ENCODE data around the gene GALK2. TPM values are rescaled to one million over a fixed set of nuclear protein-coding genes. Genes with fewer than 3 reads are reported as not detected.
A peak's percentile ranks its signal among the peaks of the same experiment; 100 is the strongest.

The GALK2 gene
- total and polyA plus RNA-seq, 2 experiments from 2014 or later: 25.3 to 31.4 TPM

- Histone ChIP-seq H3K27me3 (no peaks in the 10 kb centered on the region), H3K36me3 (replicated peaks; ENCODE audit: insufficient read depth, low read depth) (no peaks in the 10 kb centered on the region), H3K79me2 (peaks cover 16% of the 10 kb centered on the region), H3K4me3 (no peak overlapping the region), H3K9me2 (replicated peaks; ENCODE audit: insufficient read depth) (no peaks in the 10 kb centered on the region), H3K27ac (no peak overlapping the region), H3K4me2 (no peak overlapping the region), H2AFZ (no peak overlapping the region), H3K9me3 (ENCODE audit: low read depth) (no peaks in the 10 kb centered on the region), H3K4me1 (ENCODE audit: insufficient read depth) (no peaks in the 10 kb centered on the region), H4K20me1 (ENCODE audit: insufficient read depth, poor library complexity, severe bottlenecking) (no peaks in the 10 kb centered on the region)
- TF ChIP-seq EZH2phosphoT487 (IDR thresholded peaks at IDR 0.05; ENCODE audit: low read depth, severe bottlenecking, unreplicated experiment) (no peak), CTCF (IDR thresholded peaks at IDR 0.05; ENCODE audit: poor library complexity) (no peak), EZH2 (IDR thresholded peaks at IDR 0.05; ENCODE audit: borderline replicate concordance) (no peak)
- 91% methylated on average over 2 of the region's 2 CpGs for WGBS (ENCODE audit: low lambda C conversion rate, missing lambda C conversion rate)
- DNase-seq (ENCODE audit: low spot score): no peak
Observed at GRCh38 chr15:49232236-49232806, 62.3 kb downstream of the GALK2 start.

GRCh38 chr15:49235446-49236124, 65.5 kb downstream of the GALK2 start:
- TF ChIP-seq CTCF (IDR thresholded peaks at IDR 0.05; ENCODE audit: poor library complexity) (peak; percentile 86), EZH2 (IDR thresholded peaks at IDR 0.05; ENCODE audit: borderline replicate concordance) (no peak), EZH2phosphoT487 (IDR thresholded peaks at IDR 0.05; ENCODE audit: low read depth, severe bottlenecking, unreplicated experiment) (no peak)
- DNase-seq (ENCODE audit: low spot score): peak; percentile 67
- no peak overlapping the region for H2AFZ ChIP-seq
- H3K27me3 ChIP-seq: no peaks in the 10 kb centered on the region
- H3K79me2 ChIP-seq: no peaks in the 10 kb centered on the region
- WGBS (ENCODE audit: low lambda C conversion rate, missing lambda C conversion rate): 30% methylated on average over 3 of the region's 3 CpGs
- no peaks in the 10 kb centered on the region for H4K20me1 ChIP-seq (ENCODE audit: insufficient read depth, poor library complexity, severe bottlenecking)
- H3K9me2 ChIP-seq (replicated peaks; ENCODE audit: insufficient read depth): no peaks in the 10 kb centered on the region
- H3K9me3 ChIP-seq (ENCODE audit: low read depth): no peaks in the 10 kb centered on the region
- H3K36me3 ChIP-seq (replicated peaks; ENCODE audit: insufficient read depth, low read depth): no peaks in the 10 kb centered on the region
- no peak overlapping the region for H3K4me3 ChIP-seq
- peaks cover 15% of the 10 kb centered on the region for H3K4me1 ChIP-seq (ENCODE audit: insufficient read depth)
- peak overlapping the region; percentile 17 for H3K27ac ChIP-seq
- H3K4me2 ChIP-seq: no peak overlapping the region

- Histone ChIP-seq H3K4me3 (no peak overlapping the region), H2AFZ (no peak overlapping the region), H3K9me2 (replicated peaks; ENCODE audit: insufficient read depth) (no peaks in the 10 kb centered on the region), H3K79me2 (no peaks in the 10 kb centered on the region), H3K4me1 (ENCODE audit: insufficient read depth) (peaks cover 15% of the 10 kb centered on the region), H3K4me2 (no peak overlapping the region), H3K27ac (peak overlapping the region; percentile 12), H3K27me3 (no peaks in the 10 kb centered on the region), H3K36me3 (replicated peaks; ENCODE audit: insufficient read depth, low read depth) (no peaks in the 10 kb centered on the region), H3K9me3 (ENCODE audit: low read depth) (no peaks in the 10 kb centered on the region), H4K20me1 (ENCODE audit: insufficient read depth, poor library complexity, severe bottlenecking) (no peaks in the 10 kb centered on the region)
- no peak for DNase-seq (ENCODE audit: low spot score)
- TF ChIP-seq EZH2phosphoT487 (IDR thresholded peaks at IDR 0.05; ENCODE audit: low read depth, severe bottlenecking, unreplicated experiment) (no peak), CTCF (IDR thresholded peaks at IDR 0.05; ENCODE audit: poor library complexity) (no peak), EZH2 (IDR thresholded peaks at IDR 0.05; ENCODE audit: borderline replicate concordance) (no peak)
Observed at GRCh38 chr15:49236869-49237268, 66.8 kb downstream of the GALK2 start.

Measured in hepatocyte (in vitro differentiated cells).